HG03558 (cell line): ENCODE results near the gene ATP9A.

Experiments
- ATAC-seq: cut with Tn5 transposase; IDR thresholded peaks from one replicate; pipeline ENCODE4 v1.9.1; 2021; ENCODE audit warnings: moderate number of reproducible peaks; ENCODE audit not compliant: unreplicated experiment; ENCODE audit errors: extremely low read depth

The ATP9A gene

GRCh38 chr20:51565298-51566144, 202.7 kb downstream of the ATP9A start:
- ATAC-seq = no peak

GRCh38 chr20:51563486-51564332, 204.5 kb downstream of the ATP9A start:
- ATAC-seq = no peak

GRCh38 chr20:51563174-51563485, 205.1 kb downstream of the ATP9A start:
- no peak for ATAC-seq

- no peak for ATAC-seq
Measured at GRCh38 chr20:51562332-51563173, 205.6 kb downstream of the ATP9A start.

- ATAC-seq = no peak
Measured at GRCh38 chr20:51562027-51562331, 206.2 kb downstream of the ATP9A start.

- ATAC-seq = no peak
Measured at GRCh38 chr20:51560550-51561307, 207.5 kb downstream of the ATP9A start.

GRCh38 chr20:51560042-51560441, 208.1 kb downstream of the ATP9A start:
- no peak for ATAC-seq

- no peak for ATAC-seq
Measured at GRCh38 chr20:51554538-51555165, 213.5 kb downstream of the ATP9A start.

GRCh38 chr20:51553897-51554486, 214.2 kb downstream of the ATP9A start:
- no peak for ATAC-seq

- no peak for ATAC-seq
Measured at GRCh38 chr20:51551186-51551585, 217.0 kb downstream of the ATP9A start.

- ATAC-seq = no peak
Measured at GRCh38 chr20:51549474-51549873, 218.7 kb downstream of the ATP9A start.

- ATAC-seq = no peak
Measured at GRCh38 chr20:51547951-51548350, 220.2 kb downstream of the ATP9A start.
